Mesendoderm (in vitro differentiated cells): Measurements from ENCODE around the gene NDFIP1.
"Not testable (repeated sequence)": the region's sequence is repeated elsewhere in the genome, so short reads cannot be mapped to it uniquely, and the experiment has no call there.

Experiments used
- DNase-seq: peaks from one replicate; pipeline ENCODE4 v3.0.0; 2013
- H2AK5ac ChIP-seq: 2 replicates; pipeline ENCODE4 v1.6.1; 2013; ENCODE audit warnings: low read length, inconsistent platforms
- H2BK120ac ChIP-seq: 2 replicates; pipeline ENCODE4 v1.6.1; 2013; ENCODE audit warnings: low read depth, mild to moderate bottlenecking, low read length, moderate library complexity, mixed read lengths
- H2BK15ac ChIP-seq: replicated peaks from 2 replicates; pipeline ENCODE4 v1.6.1; 2013; ENCODE audit warnings: low read depth, mild to moderate bottlenecking, moderate library complexity
- H2BK5ac ChIP-seq: 2 replicates; pipeline ENCODE4 v1.6.1; 2013; ENCODE audit warnings: low read length, inconsistent platforms
- H3K18ac ChIP-seq: 2 replicates; pipeline ENCODE4 v1.6.1; 2013; ENCODE audit warnings: mild to moderate bottlenecking, low read length, mixed read lengths
- H3K23ac ChIP-seq: one replicate; pipeline ENCODE4 v1.6.1; 2013; ENCODE audit warnings: low read length
- H3K27ac ChIP-seq: 2 replicates; pipeline ENCODE4 v1.5.1; 2013; ENCODE audit warnings: low read depth, mild to moderate bottlenecking, inconsistent platforms, low read length, moderate library complexity
- H3K27me3 ChIP-seq: 2 replicates; pipeline ENCODE4 v1.6.1; 2013; ENCODE audit warnings: low read length, control low read depth, mild to moderate bottlenecking, inconsistent platforms; ENCODE audit not compliant: insufficient read depth, poor library complexity
- H3K36me3 ChIP-seq: 2 replicates; pipeline ENCODE4 v1.6.1; 2013; ENCODE audit warnings: low read length, inconsistent platforms; ENCODE audit not compliant: control insufficient read depth, insufficient read depth
- H3K4ac ChIP-seq: one replicate; pipeline ENCODE4 v1.6.1; 2013; ENCODE audit warnings: low read depth, mild to moderate bottlenecking, low read length, moderate library complexity
- H3K4me1 ChIP-seq: 2 replicates; pipeline ENCODE4 v1.6.1; 2013; ENCODE audit warnings: low read depth, low read length, inconsistent platforms; ENCODE audit not compliant: control insufficient read depth
- H3K4me2 ChIP-seq: 2 replicates; pipeline ENCODE4 v1.6.1; 2013; ENCODE audit warnings: low read length
- H3K4me3 ChIP-seq: 2 replicates; pipeline ENCODE4 v1.5.1; 2013; ENCODE audit warnings: mild to moderate bottlenecking, low read length
- H3K56ac ChIP-seq: one replicate; pipeline ENCODE4 v1.6.1; 2013; ENCODE audit warnings: low read length
- H3K79me1 ChIP-seq: 2 replicates; pipeline ENCODE4 v1.6.1; 2013; ENCODE audit warnings: low read length, inconsistent platforms
- H3K79me2 ChIP-seq: 2 replicates; pipeline ENCODE4 v1.6.1; 2013; ENCODE audit warnings: mild to moderate bottlenecking, low read length; ENCODE audit not compliant: control insufficient read depth, insufficient read depth
- H3K9ac ChIP-seq: 2 replicates; pipeline ENCODE4 v1.6.1; 2013; ENCODE audit warnings: low read length, inconsistent platforms
- H4K5ac ChIP-seq: one replicate; pipeline ENCODE4 v1.6.1; 2013; ENCODE audit warnings: low read length
- H4K8ac ChIP-seq: one replicate; pipeline ENCODE4 v1.6.1; 2013; ENCODE audit warnings: low read depth, mild to moderate bottlenecking, control low read depth, low read length, moderate library complexity
- WGBS: extraction: QIAGEN DNeasy Blood & Tissue Kit; methylation state at CpG from one replicate; pipeline ENCODE4 v1.1.7; 2013; ENCODE audit warnings: low lambda C conversion rate, missing lambda C conversion rate; ENCODE audit not compliant: insufficient coverage; ENCODE audit errors: extremely low coverage; 5-methylcytosine and 5-hydroxymethylcytosine counted together

NDFIP1 gene

GRCh38 chr5:142182840-142183239 is 74.3 kb downstream of the NDFIP1 start:
- H3K4ac ChIP-seq: no peak overlapping the region
- no peak for DNase-seq
- no CpG with 5 or more reads among the region's 5 CpGs for WGBS
- no peaks in the 10 kb centered on the region for H3K27me3 ChIP-seq
- no peak overlapping the region for H2AK5ac ChIP-seq
- no peaks in the 10 kb centered on the region for H3K36me3 ChIP-seq
- H3K23ac ChIP-seq: no peak overlapping the region
- no peak overlapping the region for H3K4me2 ChIP-seq
- H4K5ac ChIP-seq: no peak overlapping the region
- no peak overlapping the region for H2BK15ac ChIP-seq
- no peak overlapping the region for H2BK120ac ChIP-seq
- H4K8ac ChIP-seq: no peak overlapping the region
- H3K79me2 ChIP-seq: no peaks in the 10 kb centered on the region
- no peak overlapping the region for H3K4me3 ChIP-seq
- H3K56ac ChIP-seq: no peak overlapping the region
- no peak overlapping the region for H3K27ac ChIP-seq
- H3K9ac ChIP-seq: no peak overlapping the region
- peaks cover 11% of the 10 kb centered on the region for H3K4me1 ChIP-seq
- no peaks in the 10 kb centered on the region for H3K79me1 ChIP-seq
- no peak overlapping the region for H2BK5ac ChIP-seq
- no peak overlapping the region for H3K18ac ChIP-seq

GRCh38 chr5:142183561-142183960 is 75.0 kb downstream of the NDFIP1 start:
- no peak overlapping the region for H2BK15ac ChIP-seq
- H4K8ac ChIP-seq: no peak overlapping the region
- H2BK5ac ChIP-seq: no peak overlapping the region
- no peak overlapping the region for H2AK5ac ChIP-seq
- no peaks in the 10 kb centered on the region for H3K79me2 ChIP-seq
- no peaks in the 10 kb centered on the region for H3K27me3 ChIP-seq
- no peaks in the 10 kb centered on the region for H3K36me3 ChIP-seq
- H3K4me3 ChIP-seq: no peak overlapping the region
- H3K23ac ChIP-seq: no peak overlapping the region
- no CpG with 5 or more reads among the region's 8 CpGs for WGBS
- DNase-seq: no peak
- H3K4me2 ChIP-seq: no peak overlapping the region
- no peak overlapping the region for H3K18ac ChIP-seq
- H3K79me1 ChIP-seq: no peaks in the 10 kb centered on the region
- H3K27ac ChIP-seq: no peak overlapping the region
- no peak overlapping the region for H3K56ac ChIP-seq
- H3K4me1 ChIP-seq: peaks cover 11% of the 10 kb centered on the region
- no peak overlapping the region for H3K9ac ChIP-seq
- H3K4ac ChIP-seq: no peak overlapping the region
- no peak overlapping the region for H2BK120ac ChIP-seq
- H4K5ac ChIP-seq: no peak overlapping the region

- WGBS: no CpG with 5 or more reads among the region's 9 CpGs
- Histone ChIP-seq H2BK5ac (no peak overlapping the region), H3K79me2 (no peaks in the 10 kb centered on the region)
Measured at GRCh38 chr5:142184988-142185387, 76.4 kb downstream of the NDFIP1 start.

GRCh38 chr5:142186514-142186856 is 77.9 kb downstream of the NDFIP1 start:
- Histone ChIP-seq H2BK120ac (no peak overlapping the region), H2BK5ac (peak overlapping the region; percentile 44), H2AK5ac (no peak overlapping the region), H2BK15ac (no peak overlapping the region), H3K4ac (no peak overlapping the region), H3K56ac (peak overlapping the region; percentile 77), H3K18ac (peak overlapping the region; percentile 7), H3K27me3 (no peaks in the 10 kb centered on the region), H3K23ac (no peak overlapping the region), H4K5ac (peak overlapping the region; percentile 92), H3K4me2 (no peak overlapping the region), H3K4me1 (peaks cover 11% of the 10 kb centered on the region), H3K9ac (no peak overlapping the region), H3K36me3 (no peaks in the 10 kb centered on the region), H3K79me1 (no peaks in the 10 kb centered on the region), H3K27ac (peak overlapping the region; percentile 60), H3K4me3 (no peak overlapping the region), H3K79me2 (no peaks in the 10 kb centered on the region), H4K8ac (peak overlapping the region; percentile 78)
- DNase-seq: no peak

More at GRCh38 chr5:142184988-142185387, 76.4 kb downstream of the NDFIP1 start:
- H3K4me1 ChIP-seq: peaks cover 11% of the 10 kb centered on the region
- no peak overlapping the region for H2BK15ac ChIP-seq
- H4K5ac ChIP-seq: no peak overlapping the region
- no peaks in the 10 kb centered on the region for H3K36me3 ChIP-seq
- H3K4me3 ChIP-seq: no peak overlapping the region
- H3K27ac ChIP-seq: no peak overlapping the region
- H3K56ac ChIP-seq: peak overlapping the region; percentile 1
- H3K4ac ChIP-seq: peak overlapping the region; percentile 6
- H3K9ac ChIP-seq: no peak overlapping the region
- no peak overlapping the region for H2BK120ac ChIP-seq
- H2AK5ac ChIP-seq: no peak overlapping the region
- peak overlapping the region; percentile 24 for H3K18ac ChIP-seq
- H3K27me3 ChIP-seq: no peaks in the 10 kb centered on the region
- H4K8ac ChIP-seq: no peak overlapping the region
- H3K23ac ChIP-seq: no peak overlapping the region
- H3K4me2 ChIP-seq: no peak overlapping the region
- H3K79me1 ChIP-seq: no peaks in the 10 kb centered on the region
- DNase-seq: no peak

GRCh38 chr5:142186857-142187594 is 78.4 kb downstream of the NDFIP1 start:
- Histone ChIP-seq H2AK5ac (peak overlapping the region; percentile 31), H3K56ac (peak overlapping the region; percentile 77), H3K18ac (peak overlapping the region; percentile 7), H4K8ac (peak overlapping the region; percentile 78), H2BK5ac (peak overlapping the region; percentile 82), H3K4me2 (no peak overlapping the region), H3K9ac (peak overlapping the region; percentile 37), H4K5ac (peak overlapping the region; percentile 92), H3K79me2 (no peaks in the 10 kb centered on the region), H3K23ac (no peak overlapping the region), H3K36me3 (no peaks in the 10 kb centered on the region), H3K27me3 (no peaks in the 10 kb centered on the region), H2BK120ac (no peak overlapping the region), H3K79me1 (no peaks in the 10 kb centered on the region), H2BK15ac (no peak overlapping the region), H3K4ac (peak overlapping the region; percentile 7), H3K27ac (peak overlapping the region; percentile 60), H3K4me3 (no peak overlapping the region), H3K4me1 (peaks cover 11% of the 10 kb centered on the region)
- peak; percentile 60 for DNase-seq
- WGBS: no CpG with 5 or more reads among the region's 11 CpGs

GRCh38 chr5:142188691-142189090 is 80.1 kb downstream of the NDFIP1 start:
- not testable (repeated sequence) for H4K8ac ChIP-seq, H2AK5ac ChIP-seq, H3K23ac ChIP-seq, H3K4ac ChIP-seq, H3K79me2 ChIP-seq, H4K5ac ChIP-seq, H3K9ac ChIP-seq, H3K56ac ChIP-seq, H3K79me1 ChIP-seq, H3K36me3 ChIP-seq, H3K18ac ChIP-seq, H2BK5ac ChIP-seq, H3K4me3 ChIP-seq, H3K27me3 ChIP-seq, DNase-seq, H2BK120ac ChIP-seq, H3K4me2 ChIP-seq, H3K27ac ChIP-seq, H2BK15ac ChIP-seq
- H3K4me1 ChIP-seq: peaks cover 11% of the 10 kb centered on the region
- WGBS: no CpG with 5 or more reads among the region's 6 CpGs
